DMS79 (cell line): ENCODE results near the gene LCAT.

Source experiments
- DNase-seq: peaks from one replicate; lab custom pipeline; 2025; lab: John Stamatoyannopoulos, UW

LCAT gene

DNA sequence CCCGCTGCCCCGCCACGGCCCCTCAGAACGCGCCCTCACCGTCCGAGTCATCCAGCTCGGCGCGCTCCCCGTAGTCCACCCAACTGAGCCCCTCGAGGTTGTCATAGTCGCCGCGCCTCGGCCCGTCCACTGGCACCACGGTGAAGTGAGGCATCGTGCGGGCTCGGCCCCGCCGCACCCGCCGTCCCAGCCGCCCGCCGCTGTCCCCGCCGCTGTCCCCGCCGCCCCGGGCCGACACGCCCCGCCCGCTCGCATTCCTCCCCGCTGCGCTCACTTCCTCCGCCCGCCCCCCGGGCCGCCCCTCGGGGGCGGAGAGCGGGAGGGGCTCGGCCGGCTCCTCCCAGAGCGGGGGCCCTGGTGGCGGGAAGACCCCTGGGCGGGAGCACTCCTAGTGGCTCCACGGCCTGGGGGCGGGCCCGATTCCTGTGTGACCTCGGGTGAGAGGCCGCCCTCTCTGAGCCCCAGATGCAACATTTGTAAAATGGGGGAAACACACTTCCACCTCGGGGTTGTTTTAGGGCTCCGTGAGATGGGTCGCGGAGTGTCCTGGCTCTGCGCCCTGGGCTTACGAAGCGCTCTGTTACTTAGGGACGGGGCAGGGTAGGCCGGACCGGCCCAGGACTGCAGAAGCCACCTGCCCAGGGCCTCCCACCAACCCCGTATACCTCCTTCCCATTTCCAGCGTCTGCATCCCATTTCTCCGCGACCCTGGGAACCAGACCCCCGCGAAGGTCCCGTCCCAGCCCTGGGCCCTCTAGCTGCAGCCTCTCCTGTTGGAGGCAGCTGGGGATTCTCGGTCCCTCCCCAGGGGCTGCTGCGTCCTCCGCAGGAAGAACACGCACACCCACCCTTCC lies 24.7 kb upstream of the LCAT start, which contains the start of gene SLC12A4:
SLC12A4 (minus strand) TSS at position 238 of the 854 bp plus-strand sequence; CDS start at position 154, 84 bp downstream.
- no peak for DNase-seq

DNA sequence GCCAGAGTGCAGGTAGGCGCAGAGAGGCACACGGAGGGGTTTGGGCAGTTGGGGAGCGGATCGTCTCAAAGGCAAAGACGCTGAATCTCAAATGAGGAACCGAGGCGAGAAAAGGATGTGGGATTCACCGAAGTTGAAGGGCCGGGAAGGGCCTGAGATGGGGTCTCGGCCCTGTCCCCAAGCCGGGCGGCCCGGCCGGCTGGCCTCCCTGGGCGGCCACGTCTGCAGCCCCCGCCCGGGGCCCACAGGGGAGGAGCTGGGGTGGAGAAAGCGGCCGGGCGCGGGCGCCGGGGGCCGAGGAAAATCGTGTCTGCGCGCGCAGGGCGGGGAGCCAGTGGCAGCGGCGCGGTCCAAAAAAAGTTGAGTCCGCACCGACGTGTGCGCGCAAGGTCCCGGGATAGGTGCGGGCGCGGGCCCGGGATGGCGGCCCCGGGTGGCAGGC lies 24.1 kb upstream of the LCAT start:
- no peak for DNase-seq

DNA sequence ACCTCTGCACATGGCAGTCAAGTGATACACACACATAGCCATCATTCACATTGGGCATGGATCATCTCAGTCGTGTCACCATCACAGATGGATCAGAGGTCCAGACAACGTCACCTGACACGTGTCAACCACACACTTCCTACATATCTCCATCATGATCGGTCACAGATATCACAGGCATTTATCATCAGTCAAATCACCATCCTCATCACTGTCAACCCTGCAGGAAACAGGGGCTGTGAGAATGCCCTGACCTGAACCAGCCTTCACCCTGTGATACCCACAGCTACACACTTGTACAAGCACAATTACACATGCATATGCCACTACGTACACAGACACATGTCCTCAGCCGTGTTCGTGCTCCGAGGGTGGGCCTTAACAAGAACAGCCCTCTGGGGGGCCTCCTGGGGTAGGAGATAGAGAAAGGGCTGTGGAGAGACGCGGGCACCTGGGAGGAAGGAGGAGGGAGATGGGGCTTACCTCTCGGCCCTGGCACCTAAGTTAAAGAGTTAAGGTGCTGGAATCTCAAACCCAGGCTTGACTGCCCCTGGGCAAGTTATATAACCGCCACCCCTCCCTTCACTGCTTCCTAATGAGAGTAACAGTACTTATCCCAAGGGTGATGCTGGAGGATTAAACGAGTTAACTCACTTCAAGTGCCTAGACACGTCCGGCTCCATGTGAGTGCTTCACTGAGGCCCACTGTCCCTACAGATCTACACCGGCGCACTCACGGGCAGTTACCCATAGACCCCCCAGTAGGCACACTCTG lies 23.4 kb upstream of the LCAT start:
- no peak for DNase-seq

DNA sequence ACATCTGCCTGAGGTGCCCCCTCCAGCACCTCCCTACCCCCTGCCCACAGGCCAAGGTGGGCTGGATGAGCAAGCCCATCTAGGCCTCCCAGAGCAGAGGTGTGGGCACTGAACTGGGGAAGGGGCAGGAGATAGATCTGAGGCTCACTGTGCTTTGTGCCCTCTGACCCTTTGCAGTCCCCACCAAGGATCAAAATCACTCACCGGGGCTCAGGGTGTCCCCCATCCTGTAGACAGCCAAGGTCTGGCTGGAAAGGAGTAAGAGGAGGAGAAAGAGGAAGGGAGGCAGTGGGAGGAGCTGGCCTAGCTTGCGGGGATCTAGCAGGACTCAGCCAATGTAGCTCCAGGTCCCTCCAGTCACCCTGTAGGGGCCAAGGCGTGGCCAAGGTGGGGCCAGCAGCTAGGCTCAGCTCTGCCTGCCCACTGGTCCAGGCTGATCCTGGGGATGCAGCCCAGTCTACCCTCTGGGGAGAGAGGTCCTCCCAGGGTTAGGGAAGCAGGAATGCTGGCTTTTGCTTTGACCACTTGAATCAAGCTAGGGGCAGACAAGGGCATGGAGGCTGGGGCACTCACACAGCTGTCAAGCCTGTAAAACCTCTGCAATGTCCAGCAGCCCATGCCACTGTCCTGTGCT lies 22.7 kb upstream of the LCAT start:
- DNase-seq, result no peak

DNA sequence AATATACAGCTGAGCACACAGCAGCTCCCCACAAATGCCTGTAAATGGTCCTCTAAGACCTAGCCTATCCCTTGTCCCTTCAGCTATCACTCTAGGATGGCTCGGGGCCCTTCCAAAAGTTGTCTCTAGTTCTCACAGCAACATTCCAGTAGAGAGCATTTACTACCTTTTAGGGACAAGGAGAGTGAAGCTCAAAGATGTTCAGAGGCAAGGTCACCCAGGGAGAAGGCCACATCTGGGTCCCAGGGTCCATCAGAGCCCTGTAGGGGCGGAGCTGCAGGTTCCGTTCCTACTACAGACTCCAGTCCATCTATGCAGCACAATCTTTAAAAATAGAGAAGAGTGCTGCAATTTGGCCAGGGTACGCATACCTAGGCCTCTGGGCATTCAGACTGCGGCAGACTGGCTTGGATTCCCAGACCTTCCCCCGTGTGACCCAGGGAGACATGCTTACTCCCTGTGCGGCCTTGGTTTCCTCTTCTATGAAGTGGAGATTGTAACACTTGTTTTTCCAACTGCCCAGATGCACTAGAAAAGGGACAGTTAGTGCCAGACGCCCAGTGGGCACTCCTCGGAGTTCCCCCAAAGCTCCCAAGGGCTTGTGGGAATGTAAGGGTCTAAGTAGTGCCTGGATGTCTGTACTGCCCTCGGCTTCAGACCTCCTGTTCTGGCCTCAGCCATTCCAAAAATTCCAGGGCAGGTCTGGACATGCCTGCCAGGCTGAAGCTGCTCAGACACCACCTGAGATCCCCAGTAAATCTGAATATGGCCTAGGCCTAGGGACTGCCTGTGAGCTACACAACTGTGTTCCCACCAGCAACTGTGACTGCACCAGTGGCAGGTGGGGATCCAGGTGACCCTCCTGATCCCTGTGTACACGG lies 22.0 kb upstream of the LCAT start:
- no peak for DNase-seq

DNA sequence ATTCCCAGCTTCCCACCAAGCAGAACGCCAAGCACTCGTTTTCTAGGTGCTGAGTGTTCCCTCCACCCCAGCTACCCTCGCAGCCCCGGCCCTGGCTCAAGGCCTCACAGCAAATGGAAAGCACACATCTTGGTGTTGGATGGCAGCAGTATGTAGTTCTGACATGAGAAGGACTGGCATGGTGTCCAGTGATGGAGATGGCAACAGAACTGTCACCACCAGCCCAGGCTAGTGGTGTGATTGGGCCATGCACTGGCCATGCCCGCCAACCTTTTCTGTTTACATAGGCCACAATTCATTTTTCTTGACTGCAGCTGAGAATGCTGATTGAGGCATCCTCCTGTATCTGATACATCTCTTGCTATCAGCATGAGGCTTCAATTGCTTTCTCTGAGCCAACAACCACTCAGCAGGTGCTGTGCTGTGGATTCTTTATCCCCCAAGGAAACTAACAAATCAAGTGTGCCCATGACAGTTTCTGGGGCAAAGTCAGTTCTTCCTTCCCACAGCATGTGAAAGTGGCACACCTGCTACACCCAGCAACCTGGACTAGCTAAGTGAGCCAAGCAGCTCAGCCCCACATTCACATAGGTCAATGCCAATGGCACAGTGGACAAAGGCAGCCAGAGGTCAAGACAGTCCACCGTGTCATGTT lies 20.7 kb upstream of the LCAT start:
- DNase-seq, result no peak

DNA sequence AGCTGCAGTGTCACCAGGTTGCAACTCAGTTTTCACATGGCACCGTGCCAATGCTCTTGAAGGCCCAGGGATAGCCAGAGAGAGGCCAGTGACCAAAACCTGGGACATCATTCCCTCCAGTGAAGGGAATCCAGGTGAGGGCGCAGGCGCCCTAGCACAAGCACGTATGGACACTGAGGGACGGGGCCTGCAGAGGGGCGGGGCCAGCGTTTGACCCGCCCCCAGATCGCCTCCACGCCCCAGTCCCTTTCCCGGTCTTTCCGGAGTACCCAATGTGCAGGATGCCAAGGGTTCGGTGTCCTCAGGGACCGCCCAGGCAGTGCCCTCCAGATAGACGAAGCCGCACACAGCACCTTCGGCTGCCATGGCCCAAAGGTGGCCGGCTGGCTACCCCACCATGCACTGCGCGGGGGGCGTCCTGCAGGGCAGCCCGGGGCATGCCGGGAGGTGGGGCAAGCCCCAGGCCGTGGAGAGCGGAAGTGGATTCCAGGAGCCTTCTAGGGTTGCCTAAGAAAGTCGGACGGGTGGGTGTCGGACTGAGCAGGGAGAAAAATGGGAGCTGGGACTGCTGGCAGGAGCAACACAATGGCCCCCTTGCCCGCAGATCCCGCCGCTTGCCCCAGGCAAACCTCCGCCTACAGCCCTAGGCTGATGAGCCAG lies 19.9 kb upstream of the LCAT start:
- no peak for DNase-seq

DNA sequence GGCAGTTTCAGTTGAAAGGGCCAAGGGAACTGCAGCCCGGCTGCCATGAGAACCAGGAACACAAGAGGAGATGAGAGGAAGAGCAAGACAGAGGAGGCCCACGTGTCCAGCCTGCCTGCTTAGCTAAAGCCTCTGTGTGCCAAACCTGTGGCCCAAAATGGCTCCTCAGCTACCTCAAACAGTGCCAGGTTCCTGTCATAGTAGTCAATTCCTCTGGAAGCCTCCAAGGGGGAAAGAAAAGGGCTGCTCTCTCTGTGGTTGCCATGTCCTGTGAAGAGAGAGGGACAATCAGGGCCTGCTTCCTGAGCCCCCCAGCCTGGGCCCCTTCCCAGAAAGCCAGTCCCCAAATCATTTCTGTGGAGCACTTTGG lies 19.4 kb upstream of the LCAT start:
- no peak for DNase-seq

DNA sequence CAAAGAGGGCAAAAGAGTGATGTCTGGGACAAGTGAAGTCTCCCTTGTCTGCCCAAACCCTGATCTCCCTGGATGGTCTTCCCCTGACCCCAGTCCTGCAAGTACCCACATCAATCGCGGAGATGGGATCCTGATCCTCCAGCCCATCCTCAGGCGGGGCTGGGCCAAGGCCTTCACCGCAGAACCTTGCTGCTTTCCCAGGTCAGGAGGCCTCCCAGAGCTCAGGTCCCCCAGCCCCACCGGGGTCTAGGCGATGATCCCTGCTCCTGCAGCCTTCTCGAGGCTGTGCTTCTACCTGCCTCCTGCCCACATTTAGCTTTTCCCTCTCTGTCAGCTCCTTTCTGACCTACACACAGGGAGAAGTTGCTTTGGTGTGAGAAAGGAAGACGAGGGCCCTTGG lies 18.2 kb upstream of the LCAT start:
- no peak for DNase-seq

DNA sequence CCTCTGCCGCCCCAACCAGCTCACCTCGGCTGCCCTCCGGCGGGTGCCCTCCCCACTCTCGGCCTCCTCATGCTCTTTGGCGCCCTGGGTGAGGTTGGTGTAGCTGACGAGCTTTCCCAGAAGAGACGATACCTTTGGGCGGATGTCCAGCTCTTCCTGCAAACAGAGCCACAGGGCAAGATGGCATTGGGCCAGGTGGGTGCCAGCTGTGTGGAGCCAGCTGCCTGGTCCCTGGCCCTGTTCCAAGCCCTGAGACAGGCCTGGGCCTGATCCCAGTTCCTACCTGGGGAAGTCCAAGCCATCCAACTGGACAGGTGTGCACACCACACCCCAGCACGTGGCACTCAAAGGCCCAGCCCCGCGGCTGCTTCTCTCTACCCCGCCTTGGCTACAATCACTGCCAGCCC lies 17.6 kb upstream of the LCAT start:
- DNase-seq, result peak; percentile 87

DNA sequence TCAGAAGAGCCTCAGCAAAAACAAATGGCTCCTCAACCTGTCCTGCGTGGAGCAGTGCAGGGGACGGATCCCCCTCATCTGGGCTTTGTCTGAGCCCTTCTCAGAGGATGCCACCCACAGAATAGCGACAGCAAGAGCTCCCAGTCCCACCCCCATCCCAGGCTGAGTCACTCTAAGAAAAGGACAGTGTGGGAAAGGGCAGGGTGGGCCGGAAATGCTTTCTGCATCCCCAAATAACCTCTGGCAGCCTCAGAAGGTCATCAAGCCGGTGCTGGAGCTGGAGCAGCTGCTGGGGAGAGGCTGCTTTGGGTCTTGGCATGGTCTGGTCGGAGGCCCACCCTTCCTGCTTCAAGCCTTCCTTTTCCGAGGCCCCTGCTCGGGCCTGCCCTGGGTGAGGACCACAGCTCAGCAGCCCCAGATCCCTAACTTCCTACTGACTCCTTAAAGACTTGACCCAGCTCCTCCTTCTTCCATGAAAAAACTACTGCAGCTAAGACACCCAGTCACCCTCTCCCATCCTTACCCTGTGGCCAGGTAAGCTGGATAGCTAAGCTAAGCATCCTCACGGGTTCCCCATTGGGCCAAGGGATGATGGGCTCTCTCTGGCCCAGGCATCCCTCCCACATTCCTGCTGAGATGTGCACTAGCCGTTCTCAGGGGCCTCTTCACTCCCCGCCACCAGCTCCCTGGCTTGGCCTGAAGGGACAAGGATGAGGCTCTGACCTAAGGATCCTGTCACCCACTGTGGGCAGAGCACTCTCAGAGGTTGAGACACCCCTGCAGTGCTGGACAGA lies 15.8 kb upstream of the LCAT start:
- DNase-seq, result no peak

DNA sequence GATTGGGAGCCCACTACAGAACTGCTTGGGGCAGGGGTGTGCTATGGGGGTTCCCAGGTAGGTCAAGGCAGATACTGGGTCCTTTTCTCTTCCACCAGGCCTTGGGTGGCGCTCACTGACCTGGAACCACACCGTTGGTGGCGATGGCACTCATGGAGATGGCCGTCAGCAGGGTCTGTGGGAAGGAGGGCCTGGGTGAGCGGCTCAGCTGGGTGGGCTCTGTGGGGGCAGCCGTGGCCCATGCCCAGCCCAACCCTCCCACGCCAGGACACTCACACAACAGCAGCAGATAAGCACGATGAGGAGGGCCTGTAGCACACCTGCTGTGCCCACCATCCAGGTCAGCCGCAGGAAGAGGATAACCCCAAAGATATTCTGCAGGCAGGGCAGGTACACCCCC lies 13.7 kb upstream of the LCAT start:
- no peak for DNase-seq

DNA sequence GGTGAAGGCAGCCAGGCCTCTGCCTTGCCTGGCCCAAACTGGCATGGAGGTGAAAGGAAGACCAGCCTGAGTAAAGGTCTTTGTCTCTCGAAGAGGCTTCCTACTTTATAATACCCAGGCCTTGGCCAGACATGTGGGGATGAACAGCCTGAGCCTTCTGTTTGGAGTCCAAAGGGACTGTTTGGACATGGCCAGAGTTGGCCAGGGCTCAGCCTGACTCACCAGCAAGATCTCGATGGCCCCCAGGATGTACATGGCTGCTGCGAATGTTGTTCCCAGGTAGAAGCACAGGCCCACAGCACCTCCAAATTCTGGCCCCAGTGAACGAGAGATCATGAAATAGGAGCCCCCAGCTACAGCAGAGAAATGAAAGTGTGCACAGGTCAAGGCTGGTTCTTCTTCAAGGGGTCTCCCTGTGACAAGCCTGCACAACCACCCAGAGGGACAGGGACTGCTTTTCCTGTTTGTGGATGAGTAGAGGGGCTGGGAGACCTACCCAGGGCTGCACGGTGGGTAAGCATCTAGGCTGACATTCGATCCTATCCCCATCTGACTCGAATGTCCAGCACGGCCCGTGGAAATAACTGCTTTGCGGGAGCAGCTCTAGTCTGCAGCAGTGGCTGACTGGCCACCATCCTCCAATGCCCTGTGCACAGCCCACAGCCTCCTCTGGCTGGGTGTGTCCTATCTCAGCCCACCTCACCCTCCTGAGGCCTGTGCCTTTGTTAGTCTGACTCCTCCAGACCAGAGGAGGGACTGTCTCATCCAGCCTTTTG lies 10.7 kb upstream of the LCAT start:
- no peak for DNase-seq

DNA sequence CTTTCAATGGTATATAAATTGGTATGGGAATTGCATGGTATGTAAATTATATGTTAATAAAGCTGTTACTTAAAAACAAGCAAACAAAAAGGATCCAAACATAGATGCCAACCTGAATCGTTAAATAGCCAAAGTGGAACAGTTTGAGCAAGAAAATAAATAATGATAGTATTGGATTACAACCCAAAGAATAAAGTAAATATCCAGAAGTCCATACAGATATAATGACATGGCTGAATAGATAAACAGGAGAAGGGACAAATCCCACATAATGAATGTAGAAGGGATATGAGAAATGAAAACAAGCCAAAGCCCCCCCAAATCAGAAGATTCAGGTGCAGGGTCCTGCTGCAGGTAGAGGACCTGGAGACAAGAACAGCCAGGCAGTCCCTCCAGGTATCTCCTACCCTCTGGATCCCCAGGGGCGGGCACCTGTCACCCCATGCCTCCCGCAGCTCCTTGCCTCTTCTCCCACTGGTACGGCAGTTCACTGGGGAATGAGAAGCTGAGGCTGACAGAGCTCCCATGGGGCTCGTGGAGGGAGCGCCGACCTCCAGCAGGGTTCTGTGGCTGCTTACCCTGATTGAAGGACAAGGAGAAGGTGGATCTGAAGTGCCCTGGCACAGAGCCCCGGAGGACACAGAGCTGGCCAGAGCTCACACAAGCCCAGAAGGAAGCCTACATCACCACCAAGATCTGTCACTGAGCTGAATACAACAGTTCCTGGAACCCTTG lies 9.9 kb upstream of the LCAT start:
- no peak for DNase-seq

DNA sequence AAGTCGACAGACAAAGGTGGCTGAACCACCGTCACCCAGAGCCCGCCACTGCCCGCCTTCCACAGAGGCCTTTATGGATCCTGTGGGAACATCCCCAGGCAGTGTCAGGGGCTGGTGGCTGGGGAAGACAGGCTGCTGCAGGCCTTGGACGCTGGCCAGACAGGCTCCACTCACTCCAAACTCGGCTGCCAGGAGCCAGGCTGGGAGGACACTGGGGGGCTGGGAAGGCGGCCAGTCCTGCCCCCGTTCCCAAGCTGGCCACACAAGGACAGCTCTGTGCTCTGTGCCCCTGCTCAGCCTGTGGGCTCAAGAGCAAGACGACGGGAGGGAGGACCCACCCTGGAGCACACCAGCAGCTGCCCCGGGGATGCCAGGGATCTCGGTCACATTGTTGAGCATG lies 7.6 kb upstream of the LCAT start:
- no peak for DNase-seq

DNA sequence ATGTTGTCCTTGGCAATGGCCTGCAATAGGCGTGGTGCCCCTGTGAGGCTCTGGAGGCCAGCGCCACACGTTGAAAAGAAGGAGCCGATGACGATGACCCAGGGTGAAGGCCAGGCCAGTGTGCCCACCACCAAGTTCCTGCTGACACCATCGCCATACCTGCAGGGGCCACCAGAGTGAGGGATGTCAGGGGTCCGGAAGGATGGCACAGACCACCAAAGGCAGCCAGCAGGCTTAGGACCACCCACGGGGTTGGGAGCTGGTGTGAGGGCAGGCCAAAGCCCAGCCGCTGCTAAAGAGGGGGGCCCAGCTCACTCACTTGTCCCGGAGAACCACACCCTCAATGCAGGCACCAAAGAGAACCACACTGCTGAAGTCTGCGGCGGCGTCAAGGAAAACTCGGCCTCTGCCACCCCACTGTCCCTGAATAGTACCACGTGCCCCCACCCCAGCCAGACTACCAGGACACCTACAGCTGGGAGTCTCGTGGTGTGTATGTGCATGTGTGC lies 6.5 kb upstream of the LCAT start:
- DNase-seq, result no peak

DNA sequence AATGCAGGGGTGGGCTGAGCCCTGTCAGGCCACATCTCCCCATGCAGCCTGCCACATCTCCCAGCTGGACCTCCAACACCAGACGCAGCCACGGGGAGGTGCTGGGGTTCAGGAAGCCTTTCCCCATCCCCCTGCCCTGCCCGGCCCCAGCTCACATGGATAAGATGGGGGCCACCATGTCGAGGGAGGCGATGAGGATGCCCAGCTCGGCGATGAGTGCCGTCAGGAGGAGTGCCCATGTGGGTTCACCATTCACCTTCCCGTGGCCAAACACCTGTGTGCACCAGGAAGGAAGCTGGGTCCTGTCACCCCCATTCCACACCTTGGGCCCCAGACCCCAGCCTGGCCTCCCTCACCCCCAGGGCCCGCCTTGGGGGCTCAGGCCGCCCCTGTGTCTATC lies 5.7 kb upstream of the LCAT start:
- DNase-seq, result no peak

DNA sequence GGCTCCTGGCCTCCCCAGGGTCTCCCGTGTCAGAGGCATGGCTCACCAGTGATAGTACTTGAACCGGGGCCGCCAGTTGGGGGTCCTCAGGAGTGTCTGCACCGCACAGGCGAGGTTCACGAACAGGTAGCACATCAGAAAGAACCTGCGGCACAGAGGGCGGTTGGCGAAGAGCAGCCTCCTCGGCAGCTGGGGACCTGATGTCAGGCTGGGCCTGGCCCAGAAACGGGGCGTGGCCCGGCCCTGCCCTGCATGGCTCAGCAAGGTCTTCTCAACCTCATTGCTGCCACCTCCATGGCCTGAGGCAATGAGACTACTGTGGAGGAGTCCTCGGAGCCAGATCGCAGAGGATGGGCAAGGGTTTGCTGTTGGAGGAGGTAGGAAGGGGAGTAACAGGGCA lies 4.1 kb upstream of the LCAT start:
- no peak for DNase-seq
